ENCODE measurements around the gene NTRK2.

DNA sequence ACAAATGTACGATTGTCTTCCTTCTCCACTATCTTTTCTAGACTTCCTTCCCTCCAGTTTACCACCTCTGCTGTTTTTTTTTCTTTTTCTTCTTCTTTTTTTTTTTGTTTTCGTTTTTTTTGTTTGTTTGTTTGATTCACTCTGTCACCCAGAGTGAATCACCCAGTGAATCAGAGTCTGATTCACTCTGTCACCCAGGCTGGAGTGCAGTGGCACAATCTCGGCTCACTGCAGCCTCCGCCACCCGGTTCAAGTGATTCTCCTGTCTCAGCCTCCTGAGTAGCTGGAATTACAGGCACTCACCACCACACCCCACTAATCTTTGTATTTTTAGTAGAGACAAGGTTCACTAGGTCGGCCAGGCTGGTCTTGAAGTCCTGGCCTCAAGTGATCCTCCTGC, 375.7 kb downstream of the NTRK2 start:
- TF ChIP-seq POLR2AphosphoS5 (IDR thresholded peaks at IDR 0.05; ENCODE audit: insufficient read depth in 1 of 2, low read depth in 1 of 2) (no peak), POLR2A (IDR thresholded peaks at IDR 0.05) (no peak)

Measured in vagina (tissue), 2 donors.